HG02623 (cell line): ENCODE results near the gene OTUD4.
A peak's percentile ranks its signal among the peaks of the same experiment; 100 is the strongest.
"Not testable (repeated sequence)": the region's sequence is repeated elsewhere in the genome, so short reads cannot be mapped to it uniquely, and the experiment has no call there.

Source experiments
- ATAC-seq: cut with Tn5 transposase; IDR thresholded peaks from one replicate; pipeline ENCODE4 v1.9.1; 2021; ENCODE audit warnings: moderate library complexity; ENCODE audit not compliant: unreplicated experiment

OTUD4 gene, protein sequence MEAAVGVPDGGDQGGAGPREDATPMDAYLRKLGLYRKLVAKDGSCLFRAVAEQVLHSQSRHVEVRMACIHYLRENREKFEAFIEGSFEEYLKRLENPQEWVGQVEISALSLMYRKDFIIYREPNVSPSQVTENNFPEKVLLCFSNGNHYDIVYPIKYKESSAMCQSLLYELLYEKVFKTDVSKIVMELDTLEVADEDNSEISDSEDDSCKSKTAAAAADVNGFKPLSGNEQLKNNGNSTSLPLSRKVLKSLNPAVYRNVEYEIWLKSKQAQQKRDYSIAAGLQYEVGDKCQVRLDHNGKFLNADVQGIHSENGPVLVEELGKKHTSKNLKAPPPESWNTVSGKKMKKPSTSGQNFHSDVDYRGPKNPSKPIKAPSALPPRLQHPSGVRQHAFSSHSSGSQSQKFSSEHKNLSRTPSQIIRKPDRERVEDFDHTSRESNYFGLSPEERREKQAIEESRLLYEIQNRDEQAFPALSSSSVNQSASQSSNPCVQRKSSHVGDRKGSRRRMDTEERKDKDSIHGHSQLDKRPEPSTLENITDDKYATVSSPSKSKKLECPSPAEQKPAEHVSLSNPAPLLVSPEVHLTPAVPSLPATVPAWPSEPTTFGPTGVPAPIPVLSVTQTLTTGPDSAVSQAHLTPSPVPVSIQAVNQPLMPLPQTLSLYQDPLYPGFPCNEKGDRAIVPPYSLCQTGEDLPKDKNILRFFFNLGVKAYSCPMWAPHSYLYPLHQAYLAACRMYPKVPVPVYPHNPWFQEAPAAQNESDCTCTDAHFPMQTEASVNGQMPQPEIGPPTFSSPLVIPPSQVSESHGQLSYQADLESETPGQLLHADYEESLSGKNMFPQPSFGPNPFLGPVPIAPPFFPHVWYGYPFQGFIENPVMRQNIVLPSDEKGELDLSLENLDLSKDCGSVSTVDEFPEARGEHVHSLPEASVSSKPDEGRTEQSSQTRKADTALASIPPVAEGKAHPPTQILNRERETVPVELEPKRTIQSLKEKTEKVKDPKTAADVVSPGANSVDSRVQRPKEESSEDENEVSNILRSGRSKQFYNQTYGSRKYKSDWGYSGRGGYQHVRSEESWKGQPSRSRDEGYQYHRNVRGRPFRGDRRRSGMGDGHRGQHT

DNA sequence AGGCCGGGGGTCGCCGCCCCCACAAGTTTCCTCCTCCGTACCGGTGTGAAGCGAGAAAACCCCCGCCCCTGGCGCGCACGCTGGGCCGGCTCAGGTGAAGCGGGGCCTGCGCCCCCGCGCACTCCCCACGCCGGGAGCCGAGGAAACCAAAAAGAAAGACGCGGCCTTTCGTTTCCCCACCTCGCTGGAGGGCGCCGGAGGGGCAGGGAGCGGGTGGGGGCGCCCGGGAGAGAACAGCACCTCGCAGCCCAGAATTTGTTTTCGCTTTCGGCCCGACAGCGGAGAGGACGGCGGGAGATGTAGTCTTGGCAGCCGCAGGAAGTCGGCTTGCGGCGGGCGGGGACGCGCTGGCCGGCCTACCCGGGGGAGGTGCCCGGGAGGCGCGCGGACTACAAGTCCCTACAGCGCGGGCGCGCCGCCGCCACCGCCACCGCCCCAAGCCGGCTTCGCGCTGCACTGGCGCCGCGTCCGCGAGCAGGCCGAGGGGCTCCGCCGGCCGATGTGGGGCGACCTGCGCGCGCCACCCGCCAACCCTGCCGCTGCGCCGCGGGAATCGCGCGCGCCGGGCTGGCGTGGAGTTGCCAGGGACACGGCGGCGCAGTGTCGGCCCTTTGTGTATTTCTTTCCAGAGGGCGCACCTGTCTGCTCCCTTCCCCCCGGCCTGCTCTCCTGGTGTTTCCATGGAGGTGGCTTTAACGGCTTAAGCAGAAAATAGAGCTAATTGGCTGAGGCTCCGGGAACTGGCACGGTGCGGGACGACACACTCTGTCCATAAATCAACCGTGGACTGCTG is at the start of gene OTUD4:
Gene OTUD4, minus strand, starts transcription at position 292 of the 793 bp plus-strand sequence. CDS start 616 bp downstream, outside the sequence.
- ATAC-seq: peak; percentile 74

DNA sequence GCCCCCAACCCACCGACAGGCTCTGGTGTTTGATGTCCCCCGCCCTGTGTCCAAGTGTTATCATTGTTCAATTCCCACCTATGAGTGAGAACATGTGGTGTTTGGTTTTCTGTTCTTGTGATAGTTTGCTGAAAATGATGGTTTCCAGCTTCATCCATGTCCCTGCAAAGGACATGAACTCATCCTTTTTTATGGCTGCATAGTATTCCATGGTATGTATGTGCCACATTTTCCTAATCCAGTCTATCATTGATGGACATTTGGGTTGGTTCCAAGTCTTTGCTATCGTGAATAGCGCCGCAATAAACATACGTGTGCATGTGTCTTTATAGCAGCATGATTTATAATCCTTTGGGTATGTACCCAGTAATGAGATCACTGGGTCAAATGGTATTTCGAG is 42.8 kb upstream of the OTUD4 start:
- not testable (repeated sequence) for ATAC-seq

DNA sequence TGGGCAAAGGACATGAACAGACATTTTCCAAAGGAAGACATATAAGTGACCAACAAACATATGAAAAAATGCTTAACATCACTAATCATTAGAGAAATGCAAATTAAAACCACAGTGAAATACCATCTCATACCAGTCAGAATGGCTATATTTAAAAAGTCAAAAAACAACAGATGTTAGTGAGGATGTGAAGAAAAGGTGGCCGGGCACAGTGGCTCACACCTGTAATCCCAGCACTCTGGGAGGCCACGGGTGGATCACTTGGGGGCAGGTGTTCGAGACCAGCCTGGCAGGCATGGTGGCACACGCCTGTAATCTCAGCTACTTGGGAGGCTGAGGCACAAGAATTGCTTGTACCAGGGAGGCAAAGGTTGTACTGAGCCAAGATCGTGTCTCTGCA is 41.1 kb upstream of the OTUD4 start:
- not testable (repeated sequence) for ATAC-seq

DNA sequence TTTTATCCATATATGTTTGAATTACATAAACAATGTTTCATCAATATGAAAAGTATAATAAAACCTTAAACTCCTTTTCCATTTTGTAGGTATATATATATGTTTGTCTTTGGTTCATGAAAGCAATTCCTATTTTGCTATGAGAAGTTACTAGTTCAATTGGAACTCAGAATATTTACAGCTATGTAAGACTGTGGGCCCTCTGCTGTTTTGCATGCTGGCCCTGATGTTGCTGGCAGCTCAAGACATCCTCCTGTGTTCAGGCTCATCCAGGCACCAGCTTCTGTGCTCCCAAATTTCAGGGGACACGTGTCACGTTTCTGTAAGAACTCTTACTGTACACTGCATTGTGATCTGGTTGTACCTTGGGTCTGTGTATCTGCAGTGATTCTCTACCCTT is 38.7 kb upstream of the OTUD4 start:
- no peak for ATAC-seq

DNA sequence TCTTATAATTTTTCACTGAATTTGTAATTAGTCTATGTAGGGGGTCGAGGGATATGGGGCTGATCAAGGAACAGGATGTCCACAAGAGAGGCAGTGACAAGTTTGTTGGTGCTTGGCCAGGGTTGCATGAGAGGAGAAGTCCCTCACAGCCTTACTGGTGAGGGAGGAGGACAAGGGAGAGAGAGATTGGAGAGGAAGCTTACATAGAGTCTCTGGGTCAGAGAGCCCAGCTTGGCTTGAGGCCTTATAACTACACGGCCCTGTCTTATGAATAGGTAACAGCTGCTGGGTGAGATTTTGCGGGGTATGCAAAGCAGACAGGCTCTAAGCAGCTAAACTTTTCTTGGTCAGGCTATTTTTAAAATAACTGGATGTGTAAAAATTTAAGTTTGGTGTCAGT is 37.9 kb upstream of the OTUD4 start:
- peak; percentile 87 for ATAC-seq

DNA sequence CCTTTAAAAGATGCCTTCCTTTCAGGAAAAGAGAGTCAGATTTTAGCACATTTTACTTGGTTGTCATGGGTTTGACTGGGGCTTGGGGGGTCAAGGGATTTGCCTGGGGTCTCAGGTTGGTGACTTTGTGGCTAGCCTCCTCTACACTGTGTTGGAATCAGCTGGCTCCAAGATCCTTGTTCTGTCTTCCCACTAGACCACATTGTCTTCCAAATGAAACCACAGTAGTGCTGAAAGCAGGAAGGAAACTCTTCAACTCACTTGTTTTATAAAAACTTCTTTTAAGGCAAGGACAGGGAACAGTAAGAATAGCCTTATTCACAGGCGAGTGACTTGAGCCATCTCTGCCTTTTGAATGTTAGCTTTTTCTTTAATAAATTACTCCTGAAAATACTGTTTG is 37.0 kb upstream of the OTUD4 start:
- ATAC-seq: no peak

DNA sequence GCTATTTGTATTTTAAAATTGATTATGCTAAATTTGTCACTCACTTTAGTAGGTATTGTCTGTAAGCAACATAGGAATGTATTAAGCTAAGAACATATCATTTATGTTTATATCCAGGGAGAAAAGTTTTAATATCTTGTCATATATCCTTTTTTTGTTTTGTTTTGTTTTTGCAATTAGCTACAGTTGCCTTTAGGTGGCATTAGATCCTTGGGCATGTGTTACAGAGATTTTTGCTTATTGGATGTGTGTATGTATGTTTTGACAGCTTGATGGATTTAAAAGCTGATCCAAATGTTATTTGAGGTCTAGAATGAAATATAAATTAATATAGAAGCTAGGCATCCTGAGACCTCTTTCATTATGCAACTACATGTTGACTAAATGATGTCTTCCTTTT is 36.1 kb upstream of the OTUD4 start:
- ATAC-seq: no peak

DNA sequence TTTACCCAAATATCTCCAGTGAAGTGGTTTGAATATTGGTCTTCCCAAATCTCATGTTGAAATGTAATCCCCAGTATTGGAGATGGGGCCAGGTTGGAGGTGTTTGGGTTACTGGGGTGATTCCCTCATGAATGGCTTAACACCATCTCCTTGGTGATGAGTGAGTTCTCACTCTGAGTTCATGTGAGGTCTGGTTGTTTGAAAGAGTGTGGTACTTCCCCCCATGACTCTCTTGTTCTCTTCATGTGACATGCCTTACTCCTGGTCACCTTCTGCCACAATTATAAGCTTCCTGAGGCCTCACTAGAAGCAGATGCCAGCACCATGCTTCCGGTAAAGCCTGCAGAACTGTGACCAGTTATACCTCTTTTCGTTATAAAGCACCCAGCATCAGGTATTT is 32.9 kb upstream of the OTUD4 start:
- ATAC-seq: peak; percentile 47

DNA sequence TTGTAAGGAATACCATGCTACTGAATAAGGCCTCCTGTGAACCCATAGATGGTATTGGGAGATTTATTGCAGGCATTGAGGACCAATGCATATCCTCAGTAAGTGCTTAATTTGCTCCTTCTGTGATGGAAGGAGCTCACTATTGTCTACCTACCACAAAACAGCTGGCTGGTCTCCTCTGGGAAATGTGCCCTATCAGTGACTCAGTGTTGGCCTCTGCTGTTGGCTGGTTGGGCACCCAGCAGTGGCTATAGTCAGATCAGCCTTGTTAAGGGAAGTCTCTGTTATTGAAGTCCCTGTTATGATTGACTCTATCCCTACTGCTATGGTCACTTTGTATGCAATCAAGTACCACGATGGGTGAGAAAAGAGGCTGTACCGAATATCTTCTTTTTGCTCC is 27.5 kb upstream of the OTUD4 start:
- ATAC-seq: no peak

DNA sequence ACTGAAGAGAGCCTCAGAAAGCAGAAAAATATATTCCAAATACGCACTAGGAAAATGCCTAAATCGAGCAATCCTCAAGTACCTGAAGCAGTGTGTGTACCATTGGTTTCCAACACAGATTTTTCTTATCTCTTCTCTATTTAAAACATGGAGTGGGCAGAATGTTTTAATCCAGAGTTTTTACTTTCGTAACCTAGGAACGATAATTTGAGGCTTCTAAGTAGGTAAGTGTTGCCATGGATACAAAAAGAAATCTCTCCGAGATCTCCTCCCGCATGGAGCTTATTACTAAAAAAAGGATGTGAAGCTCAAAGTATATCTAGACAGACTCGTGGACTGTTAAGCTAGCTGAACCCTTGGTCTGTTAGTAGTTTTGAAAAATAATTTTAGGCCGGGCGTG is 23.0 kb upstream of the OTUD4 start:
- ATAC-seq: no peak

DNA sequence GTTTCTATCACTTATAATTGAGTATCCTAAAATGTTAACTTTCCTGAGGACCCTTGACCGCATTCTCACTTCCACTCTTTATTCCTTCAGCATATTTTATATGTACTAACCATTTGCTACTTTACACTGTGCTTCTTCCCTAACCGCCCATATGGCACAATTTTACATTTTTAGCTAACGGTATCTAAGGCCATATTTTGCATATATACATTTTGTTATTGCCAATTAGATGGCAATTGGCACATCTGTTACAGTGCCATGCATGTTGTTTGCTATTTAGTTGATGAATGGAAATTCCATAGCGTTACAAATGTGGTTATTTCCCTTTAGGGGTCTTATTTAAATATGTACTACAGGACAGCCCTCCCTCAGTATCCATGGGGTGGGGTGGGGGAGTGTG is 20.0 kb upstream of the OTUD4 start:
- ATAC-seq: no peak

DNA sequence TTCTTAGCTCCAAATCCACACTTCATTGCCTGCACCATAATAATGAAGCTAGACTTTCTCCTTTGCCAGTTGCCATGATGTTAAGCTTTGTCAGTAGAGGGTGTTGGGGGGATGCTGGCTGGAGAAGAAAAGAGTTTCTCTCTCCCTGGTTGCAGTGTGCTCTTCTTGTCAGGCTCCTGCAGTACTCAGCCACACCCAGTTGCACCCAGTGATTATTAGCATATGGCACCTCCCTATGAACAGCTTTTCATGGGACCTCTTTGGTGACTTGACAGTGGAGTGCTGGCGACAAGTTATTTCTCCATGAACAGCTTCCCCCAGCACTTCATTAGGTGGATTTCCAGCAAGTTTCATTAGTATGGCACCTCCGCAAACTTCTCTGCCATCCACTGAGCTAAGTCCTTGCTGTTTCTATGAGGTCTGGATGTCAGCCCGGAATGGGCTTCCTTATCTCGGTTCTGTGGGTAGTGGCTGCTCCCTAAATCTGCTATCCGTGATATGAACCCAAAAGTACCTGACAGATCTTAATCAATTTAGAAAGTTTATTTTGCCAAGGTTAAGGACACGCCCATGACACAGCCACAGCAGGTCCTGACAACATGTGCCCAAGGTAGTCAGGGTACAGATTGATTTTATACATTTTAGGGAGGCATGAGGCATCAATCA is 18.8 kb upstream of the OTUD4 start:
- no peak for ATAC-seq

DNA sequence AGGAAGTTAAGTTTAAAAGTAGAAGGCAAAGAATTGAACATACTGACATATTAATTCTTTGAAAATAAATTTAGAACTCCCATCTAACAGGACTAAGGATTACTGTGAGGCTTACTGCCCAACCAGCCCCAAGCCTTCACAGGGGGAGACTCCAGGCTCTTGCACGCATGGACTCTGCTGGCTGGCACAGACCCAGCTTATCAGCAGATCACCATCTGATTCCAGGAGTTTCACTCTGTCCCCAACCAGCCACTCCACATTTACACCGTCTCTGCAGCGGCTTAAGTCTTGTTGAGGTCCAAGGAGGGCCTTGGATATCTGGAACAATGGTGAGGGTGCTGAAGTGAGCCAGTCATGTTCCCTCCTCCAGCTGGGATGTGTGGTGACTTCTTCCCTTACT is 16.4 kb upstream of the OTUD4 start:
- no peak for ATAC-seq

DNA sequence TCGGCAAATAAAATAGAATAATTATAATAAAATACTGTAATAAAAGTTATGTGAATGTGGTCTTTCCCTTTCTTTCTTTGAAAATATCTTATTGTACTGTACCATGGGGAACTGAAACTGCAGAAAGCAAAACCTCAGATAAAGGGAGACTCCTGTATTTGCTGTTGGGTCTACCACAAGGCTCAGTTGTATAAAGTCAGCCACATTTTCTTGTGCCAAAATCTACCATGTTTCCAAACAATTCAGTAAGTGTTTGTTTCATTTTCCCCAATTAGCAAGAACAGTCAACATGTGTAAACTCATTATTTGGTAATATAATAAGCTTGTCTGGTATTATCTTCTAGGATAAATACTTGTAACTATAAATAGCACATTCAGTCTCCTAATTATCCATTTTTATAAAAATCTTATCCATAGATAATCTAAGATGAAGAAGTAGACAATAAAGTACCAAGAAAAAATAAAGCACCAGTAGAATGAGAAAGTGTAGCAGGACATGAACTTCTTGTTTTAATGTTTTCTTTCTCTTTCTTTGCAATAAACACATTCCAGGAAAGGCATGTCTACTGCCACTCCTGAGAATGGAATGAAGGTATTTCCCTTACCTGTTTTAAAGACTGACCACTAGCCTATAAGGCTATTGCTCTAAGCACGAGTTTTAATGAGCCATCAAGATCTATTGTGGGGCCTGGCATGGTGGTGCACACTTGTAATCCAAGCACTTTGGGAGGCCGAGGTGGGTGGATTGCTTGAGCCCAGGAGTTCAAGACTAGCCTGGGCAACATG is 15.0 kb upstream of the OTUD4 start:
- peak; percentile 90 for ATAC-seq

DNA sequence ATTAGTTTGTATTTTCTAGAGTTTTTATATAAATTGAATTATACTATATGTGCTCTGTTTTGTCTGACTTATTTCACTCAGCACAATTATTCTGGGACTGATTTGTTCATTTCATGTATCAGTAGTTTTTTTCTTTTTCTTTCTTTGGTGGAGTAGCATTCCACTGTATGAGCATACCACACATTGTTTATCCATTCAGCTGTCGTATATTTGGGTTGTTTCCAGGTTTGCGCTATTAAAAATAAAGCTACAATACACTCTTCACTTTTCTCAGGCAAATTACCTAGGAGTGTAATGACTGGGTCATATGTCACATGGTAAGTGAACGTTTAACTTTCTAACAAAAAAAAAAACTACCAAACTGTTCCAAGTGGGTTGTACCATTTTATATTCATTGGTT is 9.6 kb upstream of the OTUD4 start:
- ATAC-seq: no peak

DNA sequence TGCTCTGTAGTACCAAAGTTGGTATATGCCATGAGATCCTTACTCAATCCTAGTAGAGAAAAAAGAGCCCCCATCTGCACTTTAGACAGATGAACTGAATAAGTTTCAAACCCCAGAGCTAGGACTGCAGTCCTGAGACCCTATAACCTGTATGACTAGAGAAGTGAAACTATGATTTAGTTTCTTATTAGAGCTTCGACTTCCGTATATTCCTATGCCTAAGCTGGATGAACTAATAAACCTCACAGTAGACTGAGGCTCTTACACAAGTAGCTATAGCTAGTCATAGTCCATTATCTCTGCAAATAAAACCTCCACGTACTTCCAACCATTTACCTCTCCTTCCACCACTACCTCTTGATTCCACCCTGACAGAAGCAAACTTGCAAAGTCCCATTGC is 6.3 kb upstream of the OTUD4 start:
- peak; percentile 83 for ATAC-seq

DNA sequence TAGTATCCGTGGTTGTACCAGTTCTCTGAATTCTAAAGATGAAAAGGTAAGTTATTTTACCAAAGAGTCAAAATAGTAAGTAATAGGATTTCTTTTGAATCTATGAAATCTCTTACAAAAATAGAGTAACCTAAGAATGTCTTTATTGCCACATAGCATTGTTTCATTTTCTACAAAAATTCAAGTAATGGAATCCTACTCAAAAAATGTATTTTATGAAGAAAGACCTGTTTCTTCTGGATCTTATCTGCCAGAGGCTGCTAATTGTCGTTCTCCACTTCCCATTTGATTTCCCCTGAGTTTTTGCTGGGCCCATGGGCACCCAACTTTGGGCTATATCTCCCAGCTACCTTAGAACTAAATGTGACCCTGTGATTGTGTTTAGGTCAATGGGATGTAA is 3.2 kb upstream of the OTUD4 start:
- ATAC-seq: no peak

DNA sequence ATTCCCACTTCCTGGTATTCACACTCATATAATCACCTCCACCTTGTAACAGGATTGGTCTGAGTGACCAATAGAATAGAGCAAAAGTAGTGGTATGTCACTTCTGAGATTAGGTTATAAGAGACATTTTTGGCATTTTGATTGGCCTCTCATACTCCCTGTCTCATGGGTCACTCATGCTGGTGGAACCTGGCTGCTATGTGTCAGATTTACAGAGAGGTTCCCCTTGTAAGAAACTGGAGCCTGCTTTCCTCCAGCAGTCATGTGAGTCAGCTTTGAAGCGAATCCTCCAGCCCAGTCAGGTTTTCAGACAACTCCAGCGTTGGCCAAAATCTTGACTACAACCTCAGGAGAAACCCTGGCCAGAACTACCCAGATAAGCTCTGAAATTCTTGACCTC is 2.6 kb upstream of the OTUD4 start:
- no peak for ATAC-seq

DNA sequence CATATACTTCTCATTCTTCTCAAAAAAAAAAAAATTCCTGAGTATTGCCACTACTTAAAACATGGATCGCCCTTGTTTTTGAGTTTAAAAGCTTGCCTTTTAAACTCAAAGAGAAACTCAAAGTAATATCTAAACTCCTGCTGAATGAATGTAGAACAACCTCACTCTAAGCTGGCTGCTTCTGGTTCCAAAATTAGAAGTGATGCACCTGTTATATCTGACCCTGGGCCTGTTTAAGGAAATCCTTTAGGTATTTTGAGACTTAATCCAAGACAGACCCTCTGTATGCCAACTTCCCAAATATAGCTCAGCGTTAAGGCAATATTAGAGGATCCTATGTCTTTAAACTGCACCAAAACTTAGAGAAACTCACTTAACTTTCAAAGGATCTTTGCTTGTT is 1.8 kb upstream of the OTUD4 start:
- ATAC-seq: no peak

DNA sequence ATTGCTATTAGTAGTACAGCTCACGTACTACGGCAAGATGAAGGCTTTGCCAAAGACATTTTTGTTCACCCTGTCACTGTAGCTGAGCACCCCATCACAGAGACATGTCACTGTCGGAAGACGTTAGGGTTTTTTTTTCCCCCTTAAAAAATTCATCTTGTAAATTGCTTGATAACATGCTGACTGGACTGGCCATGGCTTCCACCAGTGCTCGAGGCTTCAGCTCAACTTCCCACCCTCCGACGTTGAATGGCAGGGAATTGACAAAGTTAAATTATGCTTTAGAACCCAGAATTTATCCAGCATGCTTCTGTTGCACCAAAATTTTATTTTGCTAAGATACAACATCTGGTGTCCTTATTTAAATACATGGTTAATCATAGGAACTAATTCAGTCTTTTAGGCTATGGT is 707 bp upstream of the OTUD4 start:
- ATAC-seq: no peak
